Suppressor macrophage treated with lipopolysaccharide for 1 hour (primary cell): ENCODE data around the gene GPC5.
"Not testable (repeated sequence)": the region's sequence is repeated elsewhere in the genome, so short reads cannot be mapped to it uniquely, and the experiment has no call there.

Experiments used
- DNase-seq, 3 donors: peaks; one replicate each; pipeline ENCODE4 v3.0.0-alpha.2; 2020 to 2022

GPC5 gene

DNA sequence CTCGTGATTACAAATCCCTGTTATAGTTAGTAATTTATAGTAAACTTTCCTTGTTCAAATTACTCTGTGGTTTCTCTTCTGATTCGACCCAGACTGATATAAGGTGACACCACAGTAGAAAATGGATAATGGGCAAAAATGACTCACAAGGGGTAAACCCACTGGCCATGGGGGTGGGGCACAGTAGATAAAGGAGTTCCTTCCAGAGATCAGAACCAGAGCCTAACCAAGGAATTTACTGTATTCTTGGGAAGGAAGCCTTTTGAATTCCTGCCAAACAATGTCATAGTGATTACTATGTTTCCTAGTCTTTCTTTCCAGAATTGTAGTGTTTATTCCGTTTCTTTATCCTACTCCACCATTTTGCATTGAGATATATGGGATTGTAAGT is 29.0 kb upstream of the GPC5 start:
- peak in 2 of 3 donors; percentile 4 to 12 for DNase-seq

DNA sequence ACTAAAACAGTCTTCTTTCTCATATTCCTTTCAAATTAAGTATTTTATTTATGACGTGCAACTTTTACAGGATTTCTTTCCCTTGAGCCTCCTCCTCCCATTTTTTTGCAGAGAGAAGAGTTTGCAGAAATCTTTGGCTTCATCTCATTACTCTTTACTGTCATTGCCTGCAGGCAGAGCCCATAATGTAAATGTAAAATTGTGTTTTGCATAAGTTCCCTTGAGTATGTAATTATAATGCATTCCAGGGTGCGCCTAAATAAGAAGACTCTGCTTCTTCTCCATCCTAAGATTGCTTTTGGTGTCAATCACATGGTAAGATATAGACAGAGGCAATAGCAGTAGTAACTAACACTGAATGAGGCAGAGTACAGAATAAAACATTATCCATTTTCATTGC is 27.9 kb upstream of the GPC5 start:
- no peak for DNase-seq

DNA sequence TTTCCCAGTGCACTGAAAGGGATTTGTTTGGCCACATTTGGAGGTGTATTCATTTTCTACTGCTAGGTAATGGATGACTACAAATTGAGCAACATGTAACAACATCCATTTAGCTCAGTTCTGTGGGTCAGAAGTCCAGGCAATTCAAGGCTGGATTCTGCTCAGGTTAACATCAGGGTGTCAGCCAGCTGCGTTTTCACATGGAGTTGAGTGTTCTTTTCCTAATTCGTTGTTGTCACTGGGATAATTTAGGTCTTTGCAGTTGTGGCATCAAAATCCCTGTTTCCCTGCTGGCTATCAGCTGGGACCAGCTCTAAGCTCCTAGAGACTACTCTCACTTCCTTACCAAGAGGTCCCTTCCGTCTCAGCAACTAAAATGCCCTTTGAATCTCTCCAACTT is 25.5 kb upstream of the GPC5 start:
- DNase-seq, result peak in 1 of 3 donors; percentile 18

DNA sequence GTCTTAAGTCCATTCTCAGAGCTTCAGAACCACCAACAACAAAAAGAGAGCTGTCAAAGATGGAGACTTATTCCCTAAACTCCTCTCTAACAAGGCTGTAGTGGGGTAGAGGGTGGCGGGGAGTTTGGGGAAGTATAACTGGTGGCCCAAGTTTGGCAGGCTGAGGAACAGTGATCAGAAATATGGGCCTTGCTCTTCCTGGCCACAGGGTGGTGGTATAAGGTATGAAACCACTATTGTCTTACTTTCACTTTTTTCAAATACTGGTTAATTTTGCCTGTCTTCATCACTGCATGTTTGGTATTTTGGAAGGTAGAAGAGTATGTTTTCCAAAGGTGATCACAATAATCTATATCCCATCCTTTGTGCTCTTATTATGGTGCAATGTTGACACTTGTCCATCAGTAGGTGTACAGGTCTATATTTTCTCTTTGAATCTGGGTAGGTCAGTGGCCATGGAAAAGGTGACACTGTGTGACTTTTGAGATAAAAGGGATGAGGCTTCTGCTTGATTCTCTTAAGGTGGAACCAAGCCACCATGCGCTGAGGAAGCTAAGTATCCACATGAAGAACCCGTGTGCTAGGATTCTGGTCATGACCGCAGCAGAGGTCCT is 23.2 kb upstream of the GPC5 start:
- DNase-seq, result peak; percentile 41 to 50 (median 46)

DNA sequence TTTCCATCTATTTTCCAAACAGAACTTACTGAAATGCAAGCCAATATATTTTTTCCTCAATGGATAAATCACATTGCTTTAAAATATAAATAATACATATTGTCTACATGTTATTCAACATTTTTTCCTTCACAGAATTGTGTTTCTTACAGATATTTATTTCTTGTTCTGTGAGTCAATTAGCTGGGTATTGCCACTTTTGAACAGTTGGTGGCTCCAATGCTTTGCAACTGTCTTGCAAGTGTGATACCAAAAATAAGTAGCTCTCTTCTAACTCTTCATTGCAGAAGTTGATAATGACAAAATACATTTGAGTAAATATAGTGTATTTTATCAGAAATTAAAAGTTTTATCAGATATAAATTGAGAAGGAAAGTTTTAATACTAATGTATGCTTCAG is 17.1 kb upstream of the GPC5 start:
- peak in 2 of 3 donors; percentile 33 to 43 for DNase-seq

DNA sequence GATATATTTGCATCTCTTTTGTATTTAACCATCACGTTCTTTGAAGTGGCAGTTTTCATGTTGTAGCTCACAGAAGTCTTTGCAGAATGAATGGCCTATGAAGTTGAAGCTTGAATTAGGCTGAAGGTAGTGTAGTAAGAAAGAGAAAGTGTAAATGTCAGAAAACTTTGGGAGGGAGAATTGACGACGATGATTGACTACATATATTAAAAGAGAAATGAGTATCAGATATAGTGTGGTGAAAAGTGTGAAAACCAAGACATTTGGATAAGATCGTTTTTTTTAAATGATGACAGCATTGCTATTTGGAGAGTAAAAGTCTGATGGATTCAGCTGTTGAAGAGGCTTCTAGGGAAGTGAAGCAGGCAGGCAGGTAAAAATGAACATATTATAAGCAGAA is 14.6 kb upstream of the GPC5 start:
- DNase-seq, result no peak

DNA sequence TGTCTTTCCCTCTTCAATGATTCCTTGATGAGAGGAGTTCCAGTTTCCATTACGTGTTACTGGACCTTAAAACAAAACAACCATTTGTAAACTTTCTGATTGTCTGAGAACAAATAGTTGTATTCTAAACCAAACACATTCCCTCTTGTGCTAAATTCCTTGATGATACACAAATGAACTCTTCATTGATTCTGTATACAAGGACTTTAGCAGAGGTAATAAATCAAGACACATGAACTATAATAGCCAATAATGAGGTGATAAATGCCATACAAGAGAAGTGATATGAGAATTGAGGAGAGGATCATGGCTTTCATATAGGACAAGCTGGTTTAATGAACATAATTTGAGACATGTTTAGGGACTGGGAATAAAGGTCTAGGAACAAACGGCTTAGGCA is 13.5 kb upstream of the GPC5 start:
- DNase-seq, result no peak

DNA sequence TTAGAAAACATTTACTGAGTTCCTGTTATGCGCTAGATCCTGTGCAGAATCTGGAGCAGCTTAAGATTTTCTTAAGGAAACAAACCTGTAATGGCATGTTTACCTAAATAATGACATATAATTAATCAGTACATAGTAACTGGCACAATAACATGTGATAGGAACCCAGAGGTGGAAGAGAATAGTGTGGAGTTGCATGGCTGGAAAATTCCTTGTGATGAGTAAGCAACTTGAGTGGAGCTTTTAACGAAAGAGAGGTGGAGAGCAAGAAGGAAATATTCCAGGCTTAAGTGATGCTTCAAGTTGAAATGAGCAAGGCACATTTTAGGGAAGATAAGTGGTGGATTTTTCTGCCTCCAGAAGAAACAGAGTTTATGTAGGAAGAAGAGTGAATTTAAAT is 9.2 kb upstream of the GPC5 start:
- no peak for DNase-seq

DNA sequence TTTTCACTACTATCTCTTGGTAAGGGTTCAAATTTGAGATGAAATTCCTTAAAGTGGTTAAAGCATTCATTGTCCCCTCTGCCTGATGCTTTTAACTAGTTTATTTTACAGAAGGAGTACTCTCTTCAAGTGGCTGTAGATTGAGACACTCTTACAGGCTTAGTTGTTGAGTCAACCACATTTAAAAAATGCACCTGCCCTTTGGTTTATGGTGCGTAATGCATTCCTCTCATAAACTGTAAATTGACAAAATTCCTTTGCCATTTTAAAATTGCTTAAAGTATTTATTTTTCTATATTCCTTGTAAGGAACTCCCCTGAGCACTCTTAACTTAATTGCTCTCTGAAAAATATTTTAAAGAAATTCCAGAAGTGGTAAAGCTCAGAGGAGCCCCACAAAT is 826 bp upstream of the GPC5 start:
- no peak for DNase-seq

DNA sequence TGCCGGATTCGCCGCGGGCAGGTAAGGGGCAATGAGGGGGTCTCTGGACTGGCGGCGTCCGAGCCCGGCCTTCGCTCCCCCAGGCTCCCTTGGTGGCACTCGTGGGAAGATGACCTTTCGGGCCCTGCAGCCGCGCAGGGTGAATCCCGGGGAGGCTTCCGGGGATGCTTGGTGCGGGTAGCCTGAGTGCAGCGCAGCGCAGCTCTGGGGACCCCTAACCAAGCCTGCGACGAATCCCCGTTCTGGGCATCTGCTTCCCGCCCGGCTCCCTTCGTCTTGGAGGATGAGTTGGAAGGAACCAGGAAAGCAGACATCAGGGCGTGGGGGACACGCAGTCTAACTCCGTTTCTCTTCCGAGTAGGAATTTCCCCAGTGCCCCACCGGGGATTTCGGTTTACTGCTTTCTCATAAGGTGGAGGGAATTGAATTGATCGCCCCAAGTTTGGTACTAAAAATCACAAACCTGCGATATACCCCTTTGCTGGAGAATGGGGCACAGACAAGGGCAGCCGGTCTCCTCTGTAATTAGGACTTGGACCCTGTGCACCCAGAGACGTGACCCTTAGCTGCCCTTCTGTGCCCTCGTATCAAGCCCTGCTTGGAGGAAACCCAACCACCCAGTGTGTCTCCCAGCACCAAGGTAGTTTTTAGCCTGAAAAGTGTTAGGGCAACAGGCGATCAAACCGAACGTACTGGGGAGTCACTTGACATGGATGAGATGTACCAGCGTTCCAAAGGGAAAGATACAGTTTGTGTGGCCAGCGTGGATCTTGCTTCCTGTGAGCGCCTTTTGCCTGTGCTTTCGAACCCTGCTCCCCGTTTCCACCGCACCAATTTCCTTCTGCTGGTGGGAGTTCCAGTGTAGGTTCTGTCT is 1.0 kb downstream of the GPC5 start:
- DNase-seq, result peak in 2 of 3 donors; percentile 7 to 37

DNA sequence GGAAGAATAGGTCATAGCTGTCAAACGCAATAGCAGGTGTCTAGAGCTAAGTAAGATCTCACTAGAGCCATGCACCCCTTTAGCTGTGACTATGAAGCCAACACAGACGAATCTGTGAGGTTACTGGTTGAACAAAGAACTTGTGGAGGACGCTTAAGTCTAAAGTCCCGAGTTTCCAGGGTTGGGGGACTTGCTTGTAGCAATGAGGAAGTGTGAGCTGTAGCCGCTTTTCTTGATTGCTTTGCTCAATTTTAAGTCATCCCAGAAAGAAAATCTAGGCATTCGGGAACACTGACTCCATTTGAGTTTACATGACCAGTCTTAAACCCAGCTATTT is 1.6 kb downstream of the GPC5 start:
- DNase-seq, result peak in 2 of 3 donors; percentile 21 to 26

DNA sequence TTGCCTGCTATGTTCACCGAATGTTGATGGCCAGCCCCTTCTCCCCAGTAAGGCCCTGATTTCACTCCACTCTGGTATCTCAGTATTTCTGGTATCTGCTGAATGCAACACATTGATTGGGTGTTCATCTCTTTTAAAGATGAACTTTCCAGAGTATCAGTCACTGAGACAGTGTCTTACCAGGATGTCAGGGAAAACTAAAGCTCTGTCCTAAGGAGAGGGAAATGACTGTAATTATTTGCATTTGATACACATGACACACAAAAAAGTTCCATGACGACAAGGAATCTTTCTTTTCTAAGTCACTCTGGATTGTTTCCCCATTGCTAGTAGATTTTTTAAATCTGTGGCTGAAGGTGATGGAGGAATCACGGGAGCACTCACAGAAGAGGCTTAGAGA is 2.2 kb downstream of the GPC5 start:
- DNase-seq, result peak in 1 of 3 donors; percentile 25

DNA sequence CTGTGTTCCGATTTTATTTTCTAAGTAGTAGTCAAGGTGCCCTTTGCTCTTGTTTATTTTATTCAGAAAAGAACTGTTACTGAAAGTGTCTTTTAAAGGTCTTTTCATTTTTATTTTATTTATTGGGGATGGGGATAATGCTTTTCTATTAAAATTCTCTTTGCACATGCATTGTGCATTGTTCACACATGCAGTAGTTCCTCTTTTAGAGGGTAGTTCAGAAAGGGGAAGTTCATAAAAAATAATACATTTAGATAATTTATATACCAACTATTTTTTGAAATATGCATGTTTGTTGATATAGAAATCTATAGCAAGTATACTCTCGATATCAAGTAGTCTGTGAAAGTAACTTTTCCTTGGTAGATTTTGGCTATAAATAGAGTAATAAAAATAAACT is 3.5 kb downstream of the GPC5 start:
- DNase-seq, result peak in 2 of 3 donors; percentile 45 to 47

DNA sequence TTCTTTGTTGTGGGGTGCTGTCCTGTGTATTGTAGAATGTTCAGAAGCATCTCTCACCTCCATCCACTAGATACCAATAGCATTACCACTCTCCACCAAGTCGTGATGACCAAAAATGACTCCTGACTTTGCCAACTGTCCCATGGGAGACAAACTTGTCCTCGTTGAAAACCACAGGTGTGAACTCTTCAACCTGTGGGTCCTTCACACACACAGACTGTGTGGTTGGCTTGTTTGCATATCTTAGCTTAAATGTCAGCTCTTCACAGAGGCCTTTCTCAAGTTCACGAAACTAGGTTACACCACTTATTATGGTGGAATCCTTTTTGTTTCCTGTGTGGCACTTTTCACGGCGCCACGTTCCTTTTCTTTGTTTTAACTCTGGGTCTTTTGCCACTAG is 6.8 kb downstream of the GPC5 start:
- no peak for DNase-seq

DNA sequence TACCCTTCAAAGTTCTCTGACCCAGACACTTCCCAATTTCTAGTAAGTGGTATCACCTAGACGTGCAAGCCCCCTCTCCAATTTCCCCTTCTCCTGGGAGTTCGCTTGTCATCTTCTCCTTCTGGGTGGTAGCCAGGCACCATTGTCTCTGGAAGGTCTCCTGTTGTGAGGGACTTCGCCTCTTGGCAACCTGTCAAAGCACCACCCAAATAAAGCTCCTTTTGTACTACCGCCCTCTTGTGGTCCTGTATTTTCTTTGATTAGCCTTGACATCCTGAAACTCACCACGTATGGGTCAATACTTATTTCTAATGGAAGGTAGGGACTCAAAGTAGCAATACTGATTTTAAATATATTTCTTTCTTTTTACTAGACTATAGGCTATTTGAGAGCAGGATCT is 8.2 kb downstream of the GPC5 start:
- DNase-seq, result peak; percentile 55 to 70 (median 67)

DNA sequence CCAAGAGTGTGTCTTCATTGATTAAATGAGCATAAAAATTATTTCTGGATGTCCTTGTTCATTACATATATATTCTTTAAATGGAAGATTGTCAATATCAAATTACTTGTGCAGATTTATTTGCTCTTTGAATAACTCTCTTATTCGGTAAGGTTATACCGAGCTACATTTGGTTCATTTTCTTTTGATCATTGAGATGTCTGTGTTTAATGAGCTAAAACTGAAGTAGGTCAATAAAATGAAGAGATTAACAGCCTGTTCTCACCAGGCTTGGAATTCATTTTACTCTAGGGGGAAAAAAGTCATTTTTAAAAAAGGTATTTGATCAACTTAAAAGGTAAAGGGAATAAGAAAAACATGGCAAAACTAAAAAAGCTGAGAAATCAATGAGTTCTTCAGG is 10.6 kb downstream of the GPC5 start:
- no peak for DNase-seq

DNA sequence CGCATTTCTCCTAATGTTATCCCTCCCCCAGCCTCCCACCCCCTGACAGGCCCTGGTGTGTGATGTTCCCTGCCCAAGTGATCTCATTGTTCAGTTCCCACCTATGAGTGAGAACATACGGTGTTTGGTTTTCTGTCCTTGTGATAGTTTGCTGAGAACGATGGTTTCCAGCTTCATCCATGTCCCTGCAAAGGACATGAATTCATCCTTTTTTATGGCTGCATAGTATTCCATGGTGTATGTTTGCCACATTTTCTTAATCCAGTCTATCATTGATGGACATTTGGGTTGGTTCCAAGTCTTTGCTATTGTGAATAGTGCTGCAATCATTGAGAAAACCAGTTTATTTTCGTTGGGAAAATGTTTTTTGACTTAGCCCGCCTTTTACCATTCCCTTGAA is 18.2 kb downstream of the GPC5 start:
- not testable (repeated sequence) for DNase-seq

DNA sequence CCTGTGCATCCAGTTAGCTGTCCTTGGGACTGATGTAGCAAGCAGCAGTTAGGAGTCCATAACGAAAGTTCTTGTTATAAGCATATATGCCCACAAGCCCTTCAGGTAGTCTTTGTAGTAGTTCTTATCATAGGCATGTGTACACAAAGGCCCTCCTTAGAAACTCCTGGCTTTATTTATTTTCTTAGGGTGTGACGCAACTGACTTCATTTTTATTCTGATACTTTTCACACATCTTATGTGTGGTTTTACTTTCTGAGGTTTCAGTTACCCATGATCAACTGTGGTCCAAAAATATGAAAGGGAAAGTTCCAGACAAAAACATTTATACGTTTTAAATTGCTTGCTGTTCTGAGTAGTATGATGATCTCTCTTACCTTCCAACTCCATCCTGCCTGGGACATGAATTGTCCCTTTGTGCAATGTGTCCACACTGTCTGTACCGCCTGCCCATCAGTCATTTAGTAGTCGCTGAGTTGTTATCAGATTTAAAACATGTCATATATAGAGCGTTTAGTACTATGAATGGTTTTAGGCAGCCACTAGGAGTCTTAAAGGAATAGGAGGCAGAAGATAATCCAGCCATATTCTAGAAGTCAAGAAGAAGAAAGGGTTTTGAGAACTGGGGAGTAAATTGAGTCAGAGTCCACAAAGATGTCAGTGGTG is 19.4 kb downstream of the GPC5 start:
- DNase-seq, result no peak

DNA sequence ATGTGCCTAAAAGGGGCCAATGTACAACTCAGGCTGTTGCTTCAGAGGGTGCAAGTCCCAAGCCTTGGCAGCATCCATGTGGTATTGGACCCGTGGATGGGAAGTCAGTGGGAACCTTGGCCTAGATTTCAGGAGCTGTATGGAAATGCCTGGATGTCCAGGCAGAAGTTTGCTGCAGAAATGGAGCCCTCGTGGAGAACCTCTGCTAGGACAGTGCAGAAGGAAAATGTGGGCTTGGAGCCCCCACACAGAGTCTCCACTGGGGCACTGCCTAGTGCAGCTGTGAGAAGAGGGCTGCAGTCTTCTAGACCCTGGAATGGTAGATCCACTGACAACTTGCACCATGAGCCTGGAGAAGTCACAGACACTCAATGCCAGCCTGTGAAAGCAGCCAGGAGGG is 28.5 kb downstream of the GPC5 start:
- DNase-seq, result no peak

DNA sequence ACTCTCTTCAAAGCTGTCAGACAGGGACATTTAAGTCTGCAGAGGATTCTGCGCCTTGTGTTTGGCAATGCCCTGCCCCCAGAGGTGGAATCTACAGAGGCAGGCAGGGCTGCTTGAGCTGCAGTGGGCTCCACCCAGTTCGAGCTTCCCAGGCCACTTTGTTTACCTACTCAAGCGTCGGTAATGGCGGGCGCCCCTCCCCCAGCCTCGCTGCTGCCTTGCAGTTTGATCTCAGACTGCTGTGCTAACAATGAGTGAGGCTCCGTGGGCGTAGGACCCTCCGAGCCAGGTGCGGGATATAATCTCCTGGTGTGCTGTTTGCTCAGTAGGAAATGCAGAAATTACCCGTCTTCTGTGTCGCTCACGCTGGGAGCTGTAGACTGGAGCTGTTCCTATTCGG is 40.3 kb downstream of the GPC5 start:
- not testable (repeated sequence) for DNase-seq

DNA sequence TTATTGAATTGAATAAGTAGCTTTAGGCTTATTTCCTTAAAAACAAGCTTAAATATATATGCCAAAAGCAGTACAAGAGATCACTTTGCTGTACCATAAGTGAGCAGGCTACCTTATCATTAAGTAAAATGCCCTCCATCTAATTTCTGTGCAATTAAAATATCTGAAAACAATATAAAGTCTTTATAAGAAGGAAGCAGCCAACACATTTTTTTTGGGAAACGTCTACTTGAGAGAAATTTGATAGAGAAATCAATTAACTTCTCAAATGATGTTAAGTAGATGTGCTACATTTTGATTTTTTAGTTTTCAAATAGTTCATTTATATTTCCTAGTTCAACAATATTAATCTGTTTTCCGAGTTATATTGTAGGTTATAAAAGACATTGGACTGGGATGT is 52.5 kb downstream of the GPC5 start:
- DNase-seq, result no peak

DNA sequence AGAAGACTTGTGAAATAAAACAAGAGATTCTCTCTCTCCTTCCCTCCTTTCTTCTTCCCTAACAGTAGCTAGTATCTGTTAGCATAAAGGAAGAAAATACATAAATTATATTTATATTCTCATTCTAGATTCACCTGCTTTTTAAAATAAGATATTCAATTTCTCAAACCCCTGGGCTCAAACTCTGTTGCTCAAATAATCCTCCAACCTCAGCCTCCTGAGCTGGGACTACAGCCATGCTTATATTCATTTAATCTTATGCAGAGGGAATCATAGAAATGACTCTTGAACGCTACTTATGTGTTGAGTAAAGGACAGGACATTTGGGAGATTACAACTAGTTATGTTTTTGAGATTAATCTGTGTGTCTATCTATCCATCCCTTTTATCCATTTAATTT is 56.2 kb downstream of the GPC5 start:
- no peak for DNase-seq

DNA sequence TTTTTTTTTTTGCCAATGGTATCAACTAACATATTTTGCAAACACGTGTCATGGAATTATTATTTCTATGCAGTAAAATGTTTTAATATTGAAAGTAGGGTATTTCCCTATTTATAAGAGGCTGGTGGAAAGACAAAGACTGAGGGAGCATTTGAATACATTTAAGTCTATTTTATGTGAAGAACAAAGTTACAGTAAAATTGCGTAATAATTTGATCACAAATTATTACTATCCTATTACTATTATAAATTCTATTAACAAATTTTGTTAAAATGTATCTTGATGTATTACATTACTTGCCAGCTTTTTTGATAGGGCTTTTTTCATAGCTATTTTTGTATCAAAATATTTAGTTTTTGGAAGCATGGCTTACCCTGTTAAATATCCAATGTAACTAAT is 58.4 kb downstream of the GPC5 start:
- no peak for DNase-seq

DNA sequence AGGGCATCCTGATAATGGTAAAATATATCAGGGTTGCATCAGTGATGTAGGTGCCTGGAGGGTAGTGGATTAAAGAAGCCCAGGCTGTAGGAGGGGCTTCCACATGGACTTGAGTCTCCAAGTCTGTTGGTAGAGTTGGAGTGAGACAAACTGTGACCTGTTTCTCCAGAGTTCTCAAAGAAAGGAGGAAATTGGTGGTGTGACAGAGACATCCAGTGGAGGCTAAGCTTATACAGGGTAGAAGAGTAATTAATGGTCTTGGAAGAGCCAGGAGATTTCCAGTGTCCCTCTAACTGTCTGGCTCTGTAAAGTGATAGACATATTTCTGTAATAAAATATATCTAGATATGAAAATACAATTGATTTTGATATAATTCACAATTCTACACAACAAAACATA is 61.1 kb downstream of the GPC5 start:
- DNase-seq, result peak in 1 of 3 donors; percentile 1
